HG02798 (cell line): Measurements from ENCODE around the gene CCDC134.

Source experiments
- ATAC-seq: cut with Tn5 transposase; IDR thresholded peaks from one replicate; pipeline ENCODE4 v1.9.1; 2021; ENCODE audit warnings: mild to moderate bottlenecking; ENCODE audit not compliant: unreplicated experiment, poor library complexity

Gene CCDC134

GRCh38 chr22:41870786-41871185 is 70.3 kb downstream of the CCDC134 start:
- no peak for ATAC-seq

GRCh38 chr22:41873391-41873790 is 72.9 kb downstream of the CCDC134 start:
- ATAC-seq: no peak

- ATAC-seq: no peak
These were observed 73.6 kb downstream of the CCDC134 start for GRCh38 chr22:41874090-41874489.

- ATAC-seq: no peak
These were observed 75.2 kb downstream of the CCDC134 start for GRCh38 chr22:41875531-41876270.
